Fibroblast of the aortic adventitia (primary cell): ENCODE data around the gene NUDT4. TPM values are rescaled to one million over a fixed set of nuclear protein-coding genes. Genes with fewer than 3 reads are reported as not detected.
"Not testable (repeated sequence)": the region's sequence is repeated elsewhere in the genome, so short reads cannot be mapped to it uniquely, and the experiment has no call there.

Experiments used
- DNase-seq: peaks from one replicate; pipeline ENCODE4 v3.0.0-alpha.2; 2010; ENCODE audit warnings: low read depth
- H3K4me3 ChIP-seq: 2 replicates; pipeline ENCODE4 v1.5.1; 2011; ENCODE audit warnings: low read depth, mild to moderate bottlenecking, control low read depth, low read length, moderate library complexity
- total RNA-seq: library from RNA; depleted of rRNA; stranded (reverse); fragments of >200 nt; gene quantifications from 2 replicates; pipeline ENCODE4 v1.2.3, GENCODE V29; 2012; ENCODE audit warnings: low replicate concordance
- TF ChIP-seq, protein P1 (sequence below): IDR thresholded peaks from 2 replicates; pipeline ENCODE4 v1.5.1; 2011; ENCODE audit warnings: mild to moderate bottlenecking, low read length, control low read depth, inconsistent platforms; ENCODE audit not compliant: insufficient read depth

NUDT4 gene
- total RNA-seq, 1 donor: 185 TPM

DNA sequence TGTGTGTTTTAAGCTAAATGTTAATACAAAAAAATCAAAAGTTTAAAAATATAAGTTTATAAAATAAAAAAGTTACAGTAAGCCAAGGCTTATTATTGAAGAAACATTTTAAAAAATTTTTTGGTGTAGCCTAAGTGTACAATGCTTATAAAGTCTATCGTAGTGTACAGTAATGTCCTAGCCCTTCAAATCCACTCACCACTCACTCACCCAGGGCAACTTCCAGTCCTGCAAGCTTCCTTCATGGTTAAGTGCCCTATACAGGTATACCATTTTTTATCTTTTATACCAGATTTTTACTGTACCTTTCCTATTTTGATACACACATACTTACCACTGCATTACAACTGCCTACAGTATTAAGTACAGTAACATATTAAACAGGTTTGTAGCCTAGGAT, 52.1 kb downstream of the NUDT4 start:
- H3K4me3 ChIP-seq: no peak overlapping the region
- TF ChIP-seq, protein P1, sequence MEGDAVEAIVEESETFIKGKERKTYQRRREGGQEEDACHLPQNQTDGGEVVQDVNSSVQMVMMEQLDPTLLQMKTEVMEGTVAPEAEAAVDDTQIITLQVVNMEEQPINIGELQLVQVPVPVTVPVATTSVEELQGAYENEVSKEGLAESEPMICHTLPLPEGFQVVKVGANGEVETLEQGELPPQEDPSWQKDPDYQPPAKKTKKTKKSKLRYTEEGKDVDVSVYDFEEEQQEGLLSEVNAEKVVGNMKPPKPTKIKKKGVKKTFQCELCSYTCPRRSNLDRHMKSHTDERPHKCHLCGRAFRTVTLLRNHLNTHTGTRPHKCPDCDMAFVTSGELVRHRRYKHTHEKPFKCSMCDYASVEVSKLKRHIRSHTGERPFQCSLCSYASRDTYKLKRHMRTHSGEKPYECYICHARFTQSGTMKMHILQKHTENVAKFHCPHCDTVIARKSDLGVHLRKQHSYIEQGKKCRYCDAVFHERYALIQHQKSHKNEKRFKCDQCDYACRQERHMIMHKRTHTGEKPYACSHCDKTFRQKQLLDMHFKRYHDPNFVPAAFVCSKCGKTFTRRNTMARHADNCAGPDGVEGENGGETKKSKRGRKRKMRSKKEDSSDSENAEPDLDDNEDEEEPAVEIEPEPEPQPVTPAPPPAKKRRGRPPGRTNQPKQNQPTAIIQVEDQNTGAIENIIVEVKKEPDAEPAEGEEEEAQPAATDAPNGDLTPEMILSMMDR: no peak
- no peak for DNase-seq

DNA sequence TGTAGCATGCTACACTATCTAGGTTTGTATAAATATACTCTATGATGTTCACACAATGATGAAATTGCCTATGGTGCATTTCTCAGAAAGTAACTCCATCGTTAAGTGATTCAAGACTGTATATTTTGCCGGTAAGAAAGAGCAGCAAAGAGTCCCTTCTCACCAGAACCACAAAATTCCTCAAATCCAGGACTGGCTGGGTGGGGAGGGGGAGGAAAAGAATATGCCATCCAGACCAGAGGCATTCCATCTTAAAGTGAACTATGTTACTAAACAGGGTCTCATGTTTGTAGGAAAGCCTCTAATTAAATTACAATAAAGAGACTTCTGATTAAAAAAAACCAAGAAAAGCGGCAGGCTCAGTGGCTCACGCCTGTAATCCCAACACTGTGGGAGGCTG, 52.6 kb downstream of the NUDT4 start:
- DNase-seq: no peak
- no peak overlapping the region for H3K4me3 ChIP-seq
- TF ChIP-seq, protein P1: no peak

DNA sequence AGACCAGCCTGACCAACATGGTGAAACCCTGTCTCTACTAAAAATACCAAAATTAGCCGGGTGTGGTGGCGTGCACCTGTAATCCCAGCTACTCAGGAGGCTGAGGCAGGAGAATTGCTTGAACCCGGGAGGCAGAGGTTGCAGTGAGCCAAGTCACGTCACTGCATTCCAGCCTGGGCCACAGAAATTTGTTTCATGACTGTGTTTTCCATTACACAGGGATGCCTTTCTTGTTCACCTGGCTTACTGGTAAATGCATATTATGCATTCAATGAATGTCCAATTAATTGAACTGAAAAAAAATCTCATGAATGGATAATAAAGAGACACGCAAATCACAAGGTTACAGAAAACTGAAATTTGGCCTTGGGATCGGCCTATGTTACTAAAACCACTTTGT, 54.3 kb downstream of the NUDT4 start:
- not testable (repeated sequence) for DNase-seq

DNA sequence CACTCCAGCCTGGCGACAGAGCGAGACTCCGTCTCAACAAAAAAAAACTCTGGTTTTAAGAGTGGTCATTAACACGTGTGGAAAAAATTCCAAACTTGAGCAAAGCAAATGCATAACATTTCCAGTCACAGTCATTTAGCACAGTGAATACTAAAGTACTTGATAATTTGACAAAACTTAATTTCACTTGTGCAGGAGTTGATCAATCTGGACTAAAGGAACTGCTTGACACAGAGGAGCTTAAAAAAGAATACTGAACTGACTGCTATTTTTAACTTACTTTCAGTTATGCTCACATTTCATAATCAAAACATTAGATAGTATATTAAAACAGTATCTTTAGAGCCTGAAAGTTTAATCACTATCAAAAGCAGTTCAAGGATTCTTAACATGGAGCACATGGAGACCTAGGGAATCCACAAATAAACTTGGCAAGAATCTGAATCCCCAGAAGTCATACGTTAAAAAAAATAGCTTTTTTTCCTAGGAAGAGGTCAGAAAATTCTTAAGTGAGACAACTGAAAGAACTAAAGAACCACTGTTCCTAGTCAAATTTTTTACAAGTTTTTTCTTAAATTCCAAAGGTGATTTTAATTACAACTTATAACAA, 56.6 kb downstream of the NUDT4 start:
- TF ChIP-seq, protein P1: no peak
- peak; percentile 46 for DNase-seq
- no peak overlapping the region for H3K4me3 ChIP-seq

More for the DNA sequence above, 54.3 kb downstream of the NUDT4 start:
- not testable (repeated sequence) for H3K4me3 ChIP-seq

DNA sequence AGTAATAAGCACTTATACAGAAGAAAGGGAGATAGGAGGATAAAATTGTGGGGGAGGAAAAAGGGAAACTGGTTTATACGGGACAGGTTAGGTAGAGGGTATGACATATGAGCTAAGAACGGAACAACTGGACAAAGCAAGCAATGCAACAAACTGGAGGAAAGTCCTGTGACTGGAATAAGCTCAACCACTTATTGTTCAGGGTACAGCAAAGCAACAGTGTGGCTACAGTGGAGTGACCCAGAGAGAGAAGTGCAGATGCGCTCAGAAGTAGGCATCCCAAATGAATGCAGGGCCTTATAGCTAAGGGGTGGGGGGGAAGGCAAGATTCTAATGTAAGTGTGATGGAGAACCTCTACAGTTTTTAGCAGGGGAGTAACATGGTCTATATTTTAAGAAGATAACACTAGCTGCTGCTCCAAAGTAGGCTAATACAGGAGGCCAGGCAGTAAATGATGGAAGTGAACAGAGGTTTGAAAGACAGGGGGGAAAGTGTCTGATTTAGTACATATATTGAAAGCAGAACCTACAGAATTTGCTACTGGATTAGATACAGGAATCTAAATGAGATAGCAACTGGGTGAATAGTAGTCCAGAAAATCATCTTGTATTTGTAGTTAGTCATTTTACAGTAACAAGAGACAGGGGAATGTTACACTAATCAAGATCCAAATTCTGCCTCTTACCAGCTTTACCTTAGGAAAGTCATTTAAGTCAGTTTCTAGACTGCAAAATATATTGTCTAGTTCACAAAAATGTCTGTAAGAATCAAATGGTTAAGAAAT, 60.7 kb downstream of the NUDT4 start:
- no peak overlapping the region for H3K4me3 ChIP-seq
- TF ChIP-seq, protein P1: no peak
- no peak for DNase-seq

DNA sequence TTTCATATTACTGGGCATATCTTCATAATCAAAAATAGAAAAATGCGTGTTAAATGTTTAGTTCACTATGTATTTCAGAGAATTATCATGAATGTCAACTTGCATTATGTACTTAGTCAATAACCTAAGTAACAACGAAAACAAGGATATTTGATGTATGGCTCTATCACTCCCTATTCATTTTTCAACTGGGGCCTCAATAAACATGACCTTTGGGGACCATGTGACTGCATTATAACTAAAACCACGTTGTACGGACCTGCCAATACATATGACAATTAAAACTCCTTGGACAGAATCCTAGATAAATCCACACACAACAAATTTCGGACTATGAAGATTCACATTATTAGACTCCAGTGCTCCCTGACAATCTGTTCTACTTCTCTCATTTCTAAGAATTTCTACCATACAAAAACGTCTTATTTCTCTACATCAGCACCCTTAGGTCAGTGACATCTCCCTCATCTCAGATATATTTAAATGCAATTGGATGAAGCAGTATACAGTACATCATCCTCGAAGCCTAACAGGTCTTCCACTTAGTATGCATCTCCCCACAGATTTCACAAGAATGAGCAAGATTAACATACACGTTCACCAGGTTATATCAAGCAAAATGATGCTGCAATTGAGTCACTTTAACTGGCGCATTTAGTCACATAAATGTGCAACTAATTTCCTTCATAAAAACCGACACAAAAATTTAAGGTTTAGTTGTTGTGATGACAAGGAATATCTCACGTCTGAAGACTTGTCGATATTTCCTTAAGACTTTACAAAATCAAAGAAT, 62.5 kb downstream of the NUDT4 start:
- DNase-seq: no peak
- H3K4me3 ChIP-seq: peak overlapping the region; percentile 85
- TF ChIP-seq, protein P1: no peak

DNA sequence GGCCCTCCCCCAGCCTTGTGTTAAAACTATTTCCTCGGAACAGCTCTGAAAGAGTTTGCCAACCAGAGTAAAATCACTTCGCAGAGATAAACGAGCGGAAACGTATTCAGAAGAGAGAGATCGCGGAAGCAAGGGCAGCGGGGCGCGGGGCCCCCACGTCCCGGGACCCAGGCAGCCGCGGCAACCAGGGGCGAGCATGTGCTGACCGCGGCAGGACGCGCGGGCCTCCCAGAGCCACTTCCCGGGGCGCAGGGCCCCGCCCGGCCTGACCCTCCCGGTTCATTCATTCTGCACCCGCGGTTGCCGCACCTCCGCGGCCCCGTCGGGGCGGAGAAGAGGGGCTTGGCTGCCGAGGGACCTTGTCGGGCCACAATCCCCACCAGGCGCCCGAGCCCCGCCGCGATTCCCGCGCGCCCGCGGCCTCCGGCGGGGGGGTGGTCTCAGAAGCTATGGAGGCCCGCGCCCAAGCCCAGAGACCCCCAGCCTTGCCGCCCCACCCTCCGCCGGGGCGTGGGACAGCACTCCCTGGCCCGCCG, 63.4 kb downstream of the NUDT4 start:
- H3K4me3 ChIP-seq: peak overlapping the region; percentile 85
- TF ChIP-seq, protein P1: no peak
- no peak for DNase-seq
